Natural killer cell (primary cell): ENCODE measurements around the gene ZNF79. TPM values are rescaled to one million over a fixed set of nuclear protein-coding genes. Genes with fewer than 3 reads are reported as not detected.

Source experiments
- ATAC-seq, 3 donors: fragments of 150-1000 bp in 2 of 3; fragments of 200-7000 bp in 1 of 3; cut with Tn5 transposase; 1 replicate in 1 of 3; 2 replicates in 2 of 3; pipeline ENCODE4 v1.10.0; 2021; ENCODE audit warnings: mild to moderate bottlenecking in 2 of 3, moderate library complexity in 2 of 3
- DNase-seq, 2 donors: peaks; one replicate each; pipeline versions ENCODE4 v3.0.0 to v3.0.0-alpha.2; 2013 to 2021; ENCODE audit warnings: mixed read lengths in 1 of 2
- H3K27ac ChIP-seq: one replicate; pipeline ENCODE4 v1.5.1; 2013; ENCODE audit warnings: mild to moderate bottlenecking, low read length
- H3K27me3 ChIP-seq: one replicate; pipeline ENCODE4 v1.6.1; 2013; ENCODE audit warnings: low read length; ENCODE audit not compliant: control insufficient read depth, insufficient read depth
- H3K36me3 ChIP-seq: one replicate; pipeline ENCODE4 v1.6.1; 2013; ENCODE audit warnings: low read length; ENCODE audit not compliant: control insufficient read depth, insufficient read depth
- H3K4me1 ChIP-seq: one replicate; pipeline ENCODE4 v1.6.1; 2013; ENCODE audit warnings: low read length; ENCODE audit not compliant: control insufficient read depth, insufficient read depth
- H3K4me3 ChIP-seq: one replicate; pipeline ENCODE4 v1.5.1; 2013; ENCODE audit warnings: low read length
- H3K9me3 ChIP-seq: one replicate; pipeline ENCODE4 v1.6.1; 2013; ENCODE audit warnings: low read length; ENCODE audit not compliant: control insufficient read depth, insufficient read depth
- H3K27ac Mint-ChIP-seq, 2 donors: one replicate each; pipeline ENCODE4 v1.8.0; 2022; ENCODE audit warnings: mild to moderate bottlenecking in 2 of 2, mixed read lengths in 2 of 2, moderate library complexity in 1 of 2
- H3K27me3 Mint-ChIP-seq, 2 donors: one replicate each; pipeline ENCODE4 v1.8.0; 2022; ENCODE audit warnings: low read depth in 2 of 2, mixed read lengths in 2 of 2
- H3K36me3 Mint-ChIP-seq: one replicate; pipeline ENCODE4 v1.8.0; 2022; ENCODE audit warnings: mixed read lengths
- H3K4me1 Mint-ChIP-seq, 2 donors: one replicate each; pipeline ENCODE4 v1.8.0; 2022; ENCODE audit warnings: mixed read lengths in 2 of 2
- H3K4me3 Mint-ChIP-seq: one replicate; pipeline ENCODE4 v1.8.0; 2022; ENCODE audit warnings: mild to moderate bottlenecking, moderate library complexity, mixed read lengths
- H3K9me3 Mint-ChIP-seq, 2 donors: one replicate each; pipeline ENCODE4 v1.8.0; 2022; ENCODE audit warnings: mixed read lengths in 2 of 2
- CTCF ChIP-seq: fragments of 200-600 bp; IDR thresholded peaks from one replicate; pipeline ENCODE4 v1.8.0; 2022; ENCODE audit warnings: antibody characterized with exemption
- WGBS: methylation state at CpG from one replicate; pipeline ENCODE4 v1.1.7; 2013; ENCODE audit warnings: missing lambda C conversion rate; ENCODE audit not compliant: insufficient coverage; 5-methylcytosine and 5-hydroxymethylcytosine counted together
- intact Hi-C: fragments of 100-400 bp; cut with micrococcal nuclease; formaldehyde crosslinking; loops from one replicate; pipeline ENCODE4 v1.14.2; 2022
- total RNA-seq, 4 donors: library from RNA; stranded (reverse); fragments of 120-200 nt in 1 of 4; gene quantifications; one replicate each; pipeline versions ENCODE4 v1.2.3 to v1.2.4, GENCODE V29; 2013 to 2022

The ZNF79 gene
- total RNA-seq, 3 donors from 2014 or later (not counting 1 experiment from before 2014, with no cell fraction given) = 13.8 to 16.1 (median 14.2) TPM

DNA sequence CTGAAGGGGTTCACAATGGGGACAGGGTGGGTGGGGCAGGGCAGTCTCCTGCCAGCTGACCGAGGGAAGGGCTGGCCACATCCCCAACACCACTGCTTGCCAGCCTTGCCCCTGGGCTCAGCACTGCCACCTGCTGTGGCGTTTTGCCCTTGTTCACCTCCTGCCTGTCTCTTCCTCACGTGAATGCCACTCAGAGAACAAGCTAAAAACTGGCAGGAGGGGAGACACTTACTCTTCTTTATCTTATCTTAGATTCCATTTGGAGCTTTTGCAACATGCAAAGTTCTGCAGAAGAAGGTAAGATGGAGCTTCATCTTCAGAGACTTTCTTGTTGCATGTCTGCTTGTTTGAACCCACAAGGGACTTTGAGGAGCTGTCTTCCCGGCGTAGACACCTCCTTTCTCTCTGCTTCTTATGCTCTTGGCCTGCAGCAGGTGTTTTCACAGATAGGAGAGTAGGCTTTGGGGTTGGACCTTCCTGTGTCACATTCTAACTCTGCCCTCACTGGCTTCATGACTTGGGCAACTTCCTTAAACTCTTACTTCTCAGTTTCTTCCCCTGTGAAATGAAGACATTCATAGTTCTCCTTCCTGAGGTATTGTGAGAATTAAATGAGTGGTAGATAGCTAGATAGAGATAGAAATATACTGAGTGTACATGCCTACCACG, 31.3 kb downstream of the ZNF79 start:
- TF ChIP-seq CTCF = no peak
- Histone ChIP-seq H3K36me3 (peaks cover 9% of the 10 kb centered on the region), H3K9me3 (no peaks in the 10 kb centered on the region), H3K4me1 (peaks cover 15% of the 10 kb centered on the region), H3K27me3 (no peaks in the 10 kb centered on the region), H3K27ac (no peak overlapping the region), H3K4me3 (no peak overlapping the region)
- Mint-ChIP-seq H3K36me3 (no peaks in the 10 kb centered on the region), H3K4me3 (no peak overlapping the region), H3K9me3 (no peaks in the 10 kb centered on the region), H3K27me3 (no peaks in the 10 kb centered on the region), H3K4me1 (peaks cover 17 to 27% of the 10 kb centered on the region in 2 donors), H3K27ac (no peak overlapping the region)
- no peak for ATAC-seq
- 48% methylated on average over 6 of the region's 6 CpGs for WGBS
- intact Hi-C loops = no loop called here
- DNase-seq = peak in 1 of 2 donors; percentile 50

- peaks cover 9 to 10% of the 10 kb centered on the region in 2 donors for H3K4me1 Mint-ChIP-seq
- intact Hi-C loops = no loop called here
- Histone ChIP-seq H3K27me3 (no peaks in the 10 kb centered on the region), H3K9me3 (no peaks in the 10 kb centered on the region), H3K4me3 (no peak overlapping the region), H3K36me3 (peaks cover 22% of the 10 kb centered on the region), H3K4me1 (peaks cover 4% of the 10 kb centered on the region), H3K27ac (no peak overlapping the region)
- H3K4me3 Mint-ChIP-seq = no peak overlapping the region
- TF ChIP-seq CTCF = no peak
- 93% methylated on average over 17 of the region's 17 CpGs for WGBS
- ATAC-seq = no peak
- DNase-seq = no peak
- no peaks in the 10 kb centered on the region for H3K36me3 Mint-ChIP-seq
- no peaks in the 10 kb centered on the region for H3K27me3 Mint-ChIP-seq
- no peaks in the 10 kb centered on the region for H3K9me3 Mint-ChIP-seq
- H3K27ac Mint-ChIP-seq = no peak overlapping the region
Observed at GRCh38 chr9:127457191-127457878, 33.2 kb downstream of the ZNF79 start.

- no peaks in the 10 kb centered on the region for H3K27me3 Mint-ChIP-seq
Observed at GRCh38 chr9:127458921-127459320, 34.7 kb downstream of the ZNF79 start.

More at GRCh38 chr9:127458921-127459320, 34.7 kb downstream of the ZNF79 start:
- no peaks in the 10 kb centered on the region for H3K27me3 ChIP-seq
- 86% methylated on average over 9 of the region's 9 CpGs for WGBS
- no peak overlapping the region for H3K27ac ChIP-seq
- DNase-seq (no peak), ATAC-seq (no peak)
- intact Hi-C loops = no loop called here
- no peak for TF ChIP-seq CTCF
- no peaks in the 10 kb centered on the region for H3K9me3 Mint-ChIP-seq
- no peaks in the 10 kb centered on the region for H3K36me3 Mint-ChIP-seq
- peaks cover 29% of the 10 kb centered on the region for H3K36me3 ChIP-seq
- peaks cover 7% of the 10 kb centered on the region in 2 donors for H3K4me1 Mint-ChIP-seq
- H3K27ac Mint-ChIP-seq = no peak overlapping the region
- no peaks in the 10 kb centered on the region for H3K9me3 ChIP-seq
- H3K4me3 Mint-ChIP-seq = no peak overlapping the region
- H3K4me3 ChIP-seq = no peak overlapping the region
- H3K4me1 ChIP-seq = no peaks in the 10 kb centered on the region
